H9 (cell line): ENCODE measurements around the gene AHDC1. TPM values are rescaled to one million over a fixed set of nuclear protein-coding genes. Genes with fewer than 3 reads are reported as not detected.

Experiments used
- DNase-seq: peaks from one replicate; pipeline ENCODE4 v3.0.0-alpha.2; 2017
- H2AFZ ChIP-seq: one replicate; pipeline ENCODE4 v1.6.1; 2013; ENCODE audit warnings: mild to moderate bottlenecking, low read length, control low read depth, moderate library complexity
- H2AK5ac ChIP-seq: 2 replicates; pipeline ENCODE4 v1.6.1; 2013; ENCODE audit warnings: low read length, control low read depth, mixed read lengths; ENCODE audit not compliant: insufficient read length
- H2BK120ac ChIP-seq: one replicate; pipeline ENCODE4 v1.6.1; 2013; ENCODE audit warnings: low read depth, mild to moderate bottlenecking, low read length, control low read depth, inconsistent platforms; ENCODE audit not compliant: poor library complexity, severe bottlenecking
- H2BK12ac ChIP-seq: 2 replicates; pipeline ENCODE4 v1.6.1; 2013; ENCODE audit warnings: low read length, control low read depth, mixed read lengths, low read depth; ENCODE audit not compliant: insufficient read length
- H2BK15ac ChIP-seq: 2 replicates; pipeline ENCODE4 v1.6.1; 2013; ENCODE audit warnings: low read depth, low read length, control low read depth
- H2BK20ac ChIP-seq: one replicate; pipeline ENCODE4 v1.6.1; 2013; ENCODE audit warnings: low read depth, mild to moderate bottlenecking, low read length, control low read depth, inconsistent platforms; ENCODE audit not compliant: poor library complexity, severe bottlenecking
- H2BK5ac ChIP-seq: 2 replicates; pipeline ENCODE4 v1.6.1; 2013; ENCODE audit warnings: low read length, control low read depth, mixed read lengths; ENCODE audit not compliant: insufficient read length
- H3K14ac ChIP-seq: 2 replicates; pipeline ENCODE4 v1.6.1; 2013; ENCODE audit warnings: low read length, control low read depth; ENCODE audit not compliant: insufficient read depth
- H3K18ac ChIP-seq: 2 replicates; pipeline ENCODE4 v1.6.1; 2013; ENCODE audit warnings: low read depth, mild to moderate bottlenecking, mixed read lengths, low read length, control low read depth; ENCODE audit not compliant: insufficient read length
- H3K23ac ChIP-seq: 2 replicates; pipeline ENCODE4 v1.6.1; 2013; ENCODE audit warnings: low read length, control low read depth, mixed read lengths, low read depth; ENCODE audit not compliant: insufficient read length
- H3K23me2 ChIP-seq: 2 replicates; pipeline ENCODE4 v1.6.1; 2013; ENCODE audit warnings: low read depth, mild to moderate bottlenecking, mixed read lengths, low read length, control low read depth; ENCODE audit not compliant: insufficient read length, poor library complexity, severe bottlenecking
- H3K27ac ChIP-seq: 2 replicates; pipeline ENCODE4 v1.5.1; 2013; ENCODE audit warnings: low read length, control low read depth, mixed read lengths, low read depth; ENCODE audit not compliant: insufficient read length
- H3K27me3 ChIP-seq: 2 replicates; pipeline ENCODE4 v1.6.1; 2013; ENCODE audit warnings: low read length, control low read depth, inconsistent platforms; ENCODE audit not compliant: insufficient read depth
- H3K4ac ChIP-seq: 2 replicates; pipeline ENCODE4 v1.6.1; 2013; ENCODE audit warnings: low read depth, mild to moderate bottlenecking, control low read depth, inconsistent platforms, low read length, moderate library complexity
- H3K4me1 ChIP-seq: 2 replicates; pipeline ENCODE4 v1.6.1; 2013; ENCODE audit warnings: low read length, control low read depth, inconsistent platforms; ENCODE audit not compliant: insufficient read depth
- H3K4me2 ChIP-seq: 2 replicates; pipeline ENCODE4 v1.6.1; 2013; ENCODE audit warnings: low read length, control low read depth, mixed read lengths; ENCODE audit not compliant: insufficient read length, insufficient read depth
- H3K56ac ChIP-seq: 2 replicates; pipeline ENCODE4 v1.6.1; 2013; ENCODE audit warnings: low read depth, mild to moderate bottlenecking, mixed read lengths, low read length, control low read depth; ENCODE audit not compliant: insufficient read length
- H3K79me1 ChIP-seq: 2 replicates; pipeline ENCODE4 v1.6.1; 2013; ENCODE audit warnings: low read depth, mild to moderate bottlenecking, moderate library complexity, low read length, control low read depth, inconsistent platforms; ENCODE audit not compliant: insufficient read depth, poor library complexity, severe bottlenecking
- H3K79me2 ChIP-seq: 2 replicates; pipeline ENCODE4 v1.6.1; 2013; ENCODE audit warnings: low read length, control low read depth, inconsistent platforms; ENCODE audit not compliant: insufficient read depth
- H3K9ac ChIP-seq: 2 replicates; pipeline ENCODE4 v1.6.1; 2013; ENCODE audit warnings: low read length, control low read depth, mixed read lengths; ENCODE audit not compliant: insufficient read length; ENCODE audit errors: extremely low read depth
- H3K9me3 ChIP-seq: one replicate; pipeline ENCODE4 v1.6.1; 2013; ENCODE audit warnings: low read depth, low read length, inconsistent platforms; ENCODE audit not compliant: control insufficient read depth
- H3T11ph ChIP-seq: one replicate; pipeline ENCODE4 v1.6.1; 2013; ENCODE audit warnings: mild to moderate bottlenecking, low read length, control low read depth, inconsistent platforms
- H4K20me1 ChIP-seq: one replicate; pipeline ENCODE4 v1.6.1; 2013; ENCODE audit not compliant: control insufficient read depth, insufficient read length, insufficient read depth
- H4K5ac ChIP-seq: 2 replicates; pipeline ENCODE4 v1.6.1; 2013; ENCODE audit warnings: low read depth, mild to moderate bottlenecking, mixed read lengths, low read length, control low read depth; ENCODE audit not compliant: insufficient read length
- H4K8ac ChIP-seq: replicated peaks from 2 replicates; pipeline ENCODE4 v1.6.1; 2013; ENCODE audit warnings: low read length, control low read depth, mixed read lengths, low read depth; ENCODE audit not compliant: insufficient read length
- H4K91ac ChIP-seq: 2 replicates; pipeline ENCODE4 v1.6.1; 2013; ENCODE audit warnings: low read depth, mild to moderate bottlenecking, moderate library complexity, mixed read lengths, low read length, control low read depth; ENCODE audit not compliant: insufficient read length
- H3K27ac Mint-ChIP-seq, 3 experiments: 2 replicates in 2 of 3; 3 replicates in 1 of 3; pipeline ENCODE4 v1.8.0; 2020 to 2021; ENCODE audit warnings: mixed read lengths in 3 of 3, mild to moderate bottlenecking in 1 of 3, moderate library complexity in 1 of 3
- H3K27me3 Mint-ChIP-seq: 2 replicates; pipeline ENCODE4 v1.8.0; 2021; ENCODE audit warnings: low read depth, mild to moderate bottlenecking, moderate library complexity, mixed read lengths
- H3K36me3 Mint-ChIP-seq, 3 experiments: 2 replicates in 2 of 3; 3 replicates in 1 of 3; pipeline ENCODE4 v1.8.0; 2020 to 2021; ENCODE audit warnings: low read depth in 3 of 3, mixed read lengths in 3 of 3; ENCODE audit not compliant: insufficient read depth in 1 of 3
- H3K4me1 Mint-ChIP-seq, 2 experiments: 2 replicates each; pipeline ENCODE4 v1.8.0; 2020; ENCODE audit warnings: mixed read lengths in 2 of 2
- H3K4me3 Mint-ChIP-seq, 2 experiments: 2 replicates in 1 of 2; 3 replicates in 1 of 2; pipeline ENCODE4 v1.8.0; 2020 to 2021; ENCODE audit warnings: mild to moderate bottlenecking in 2 of 2, mixed read lengths in 2 of 2, moderate library complexity in 1 of 2
- H3K9me3 Mint-ChIP-seq, 2 experiments: 2 replicates in 1 of 2; 3 replicates in 1 of 2; pipeline ENCODE4 v1.8.0; 2020; ENCODE audit warnings: mild to moderate bottlenecking in 2 of 2, mixed read lengths in 2 of 2, moderate library complexity in 1 of 2
- CTCF ChIP-seq: fragments of 200-600 bp; sonication (generic); conservative IDR thresholded peaks from 3 replicates; pipeline ENCODE4 v1.8.0; 2021; ENCODE audit warnings: antibody characterized with exemption, mild to moderate bottlenecking
- WGBS: extraction: QIAGEN DNeasy Blood & Tissue Kit; methylation state at CpG from one replicate; pipeline ENCODE4 v1.1.7; 2013; ENCODE audit warnings: missing lambda C conversion rate, low lambda C conversion rate, mixed read lengths; ENCODE audit not compliant: insufficient read length; ENCODE audit errors: extremely low coverage; 5-methylcytosine and 5-hydroxymethylcytosine counted together
- total RNA-seq: library from RNA; stranded (reverse); gene quantifications from 2 replicates; pipeline ENCODE4 v1.2.1, GENCODE V29; 2021

Gene AHDC1
- total RNA-seq, 1 experiment from 2014 or later = 29.4 TPM

- Histone ChIP-seq H2BK5ac (no peak overlapping the region), H4K20me1 (no peaks in the 10 kb centered on the region), H3K4me2 (peak overlapping the region; percentile 4), H2AFZ (no peak overlapping the region), H4K8ac (no peak overlapping the region), H3K4me1 (peaks cover 12% of the 10 kb centered on the region), H2BK20ac (no peak overlapping the region), H4K91ac (no peak overlapping the region), H4K5ac (no peak overlapping the region), H2BK15ac (no peak overlapping the region), H2BK12ac (peak overlapping the region; percentile 38), H3K4ac (no peak overlapping the region), H3T11ph (no peak overlapping the region), H3K79me2 (no peaks in the 10 kb centered on the region), H3K9ac (no peak overlapping the region), H3K27me3 (no peaks in the 10 kb centered on the region), H3K56ac (no peak overlapping the region), H3K27ac (no peak overlapping the region), H3K18ac (peak overlapping the region; percentile 29), H3K79me1 (no peaks in the 10 kb centered on the region), H3K9me3 (no peaks in the 10 kb centered on the region), H3K23ac (no peak overlapping the region), H3K23me2 (peaks cover 9% of the 10 kb centered on the region), H2AK5ac (no peak overlapping the region), H2BK120ac (no peak overlapping the region), H3K14ac (peak overlapping the region; percentile 52; the same call in 1 of the 2 replicates)
- Mint-ChIP-seq H3K4me1 (peaks cover 60 to 62% of the 10 kb centered on the region in 2 experiments), H3K9me3 (no peaks in the 10 kb centered on the region; a peak in 2 of 5 replicates), H3K27ac (peak overlapping the region in 1 of 3 experiments; percentile 85; a peak in 1 of 7 replicates), H3K36me3 (no peaks in the 10 kb centered on the region; a peak in 1 of 7 replicates), H3K27me3 (peaks cover 6% of the 10 kb centered on the region; the same call in 1 of the 2 replicates), H3K4me3 (peak overlapping the region; percentile 60 to 77)
- TF ChIP-seq CTCF = no peak
- peak; percentile 83 for DNase-seq
- no CpG with 5 or more reads among the region's 16 CpGs for WGBS
These were observed 78.4 kb downstream of the AHDC1 start for GRCh38 chr1:27525296-27526272.
